Liver (tissue), 3 donors: ENCODE results near the gene CHMP5.

Source experiments
- ATF3 ChIP-seq: IDR thresholded peaks from 2 replicates; pipeline ENCODE4 v1.6.1; 2016; ENCODE audit warnings: antibody characterized with exemption
- CTCF ChIP-seq: fragments of 150-350 bp; IDR thresholded peaks from 2 replicates; pipeline ENCODE4 v1.5.1; 2017; ENCODE audit warnings: improper control_type of control experiment, low read depth, low read length; ENCODE audit not compliant: missing input control
- EGR1 ChIP-seq, 2 donors: IDR thresholded peaks; 2 replicates each; pipeline ENCODE4 v1.6.1; 2016 to 2018; ENCODE audit warnings: antibody characterized with exemption in 2 of 2, low read depth in 2 of 2
- FOXA1 ChIP-seq: IDR thresholded peaks from 2 replicates; pipeline ENCODE4 v1.6.1; 2016; ENCODE audit warnings: antibody characterized with exemption
- GABPA ChIP-seq, 2 donors: IDR thresholded peaks in 1 of 2; conservative IDR thresholded peaks in 1 of 2; 2 replicates each; pipeline ENCODE4 v1.6.1; 2016; ENCODE audit warnings: antibody characterized with exemption in 2 of 2, mild to moderate bottlenecking in 1 of 2, moderate library complexity in 1 of 2
- MAX ChIP-seq: IDR thresholded peaks from 2 replicates; pipeline ENCODE4 v1.6.1; 2016; ENCODE audit warnings: antibody characterized with exemption
- RAD21 ChIP-seq, 2 donors: IDR thresholded peaks; 2 replicates each; pipeline ENCODE4 v1.6.1; 2016; ENCODE audit warnings: antibody characterized with exemption in 2 of 2, mild to moderate bottlenecking in 2 of 2
- REST ChIP-seq: IDR thresholded peaks from 2 replicates; pipeline ENCODE4 v1.6.1; 2016; ENCODE audit warnings: antibody characterized with exemption, mild to moderate bottlenecking
- RXRA ChIP-seq, 2 donors: IDR thresholded peaks; 2 replicates each; pipeline ENCODE4 v1.6.1; 2017 to 2018; ENCODE audit warnings: antibody characterized with exemption in 2 of 2, mild to moderate bottlenecking in 1 of 2
- SP1 ChIP-seq: IDR thresholded peaks from 2 replicates; pipeline ENCODE4 v1.6.1; 2018; ENCODE audit warnings: antibody characterized with exemption, mild to moderate bottlenecking
- TAF1 ChIP-seq: conservative IDR thresholded peaks from 2 replicates; pipeline ENCODE4 v1.6.1; 2016; ENCODE audit warnings: antibody characterized with exemption, mild to moderate bottlenecking
- YY1 ChIP-seq: IDR thresholded peaks from 2 replicates; pipeline ENCODE4 v1.6.1; 2016; ENCODE audit warnings: antibody characterized with exemption, mild to moderate bottlenecking
- ZBTB33 ChIP-seq: IDR thresholded peaks from 2 replicates; pipeline ENCODE4 v1.6.1; 2016; ENCODE audit warnings: antibody characterized with exemption
- donor health status: healthy.
- donor health status: healthy.

- no peak for TF ChIP-seq CTCF
- no peak for TF ChIP-seq SP1
- no peak for TF ChIP-seq GABPA (IDR thresholded peaks at IDR 0.05 in 1 of 2, conservative IDR thresholded peaks at IDR 0.05 in 1 of 2)
- no peak for TF ChIP-seq REST
- TF ChIP-seq TAF1 = no peak
- TF ChIP-seq EGR1 (IDR thresholded peaks at IDR 0.05; ENCODE audit: low read depth in 2 of 2) = no peak
- TF ChIP-seq RXRA (IDR thresholded peaks at IDR 0.05) = peak in 1 of 2 donors; percentile 3
- no peak for TF ChIP-seq FOXA1
- TF ChIP-seq ZBTB33 = no peak
- TF ChIP-seq RAD21 (IDR thresholded peaks at IDR 0.05) = no peak
- TF ChIP-seq ATF3 = no peak
- TF ChIP-seq YY1 = peak; percentile 7
- TF ChIP-seq MAX = peak; percentile 72
Observed at GRCh38 chr9:33264003-33264472, 811 bp upstream of the CHMP5 start.
